ENCODE data around the gene BUD13. TPM values are rescaled to one million over a fixed set of nuclear protein-coding genes. Genes with fewer than 3 reads are reported as not detected.

The BUD13 gene
- total and polyA plus RNA-seq, 2 of the 13 experiments (the other 11 are each of a cell fraction or from before 2014, with no cell fraction given) = 13.3 to 25.9 TPM

DNA sequence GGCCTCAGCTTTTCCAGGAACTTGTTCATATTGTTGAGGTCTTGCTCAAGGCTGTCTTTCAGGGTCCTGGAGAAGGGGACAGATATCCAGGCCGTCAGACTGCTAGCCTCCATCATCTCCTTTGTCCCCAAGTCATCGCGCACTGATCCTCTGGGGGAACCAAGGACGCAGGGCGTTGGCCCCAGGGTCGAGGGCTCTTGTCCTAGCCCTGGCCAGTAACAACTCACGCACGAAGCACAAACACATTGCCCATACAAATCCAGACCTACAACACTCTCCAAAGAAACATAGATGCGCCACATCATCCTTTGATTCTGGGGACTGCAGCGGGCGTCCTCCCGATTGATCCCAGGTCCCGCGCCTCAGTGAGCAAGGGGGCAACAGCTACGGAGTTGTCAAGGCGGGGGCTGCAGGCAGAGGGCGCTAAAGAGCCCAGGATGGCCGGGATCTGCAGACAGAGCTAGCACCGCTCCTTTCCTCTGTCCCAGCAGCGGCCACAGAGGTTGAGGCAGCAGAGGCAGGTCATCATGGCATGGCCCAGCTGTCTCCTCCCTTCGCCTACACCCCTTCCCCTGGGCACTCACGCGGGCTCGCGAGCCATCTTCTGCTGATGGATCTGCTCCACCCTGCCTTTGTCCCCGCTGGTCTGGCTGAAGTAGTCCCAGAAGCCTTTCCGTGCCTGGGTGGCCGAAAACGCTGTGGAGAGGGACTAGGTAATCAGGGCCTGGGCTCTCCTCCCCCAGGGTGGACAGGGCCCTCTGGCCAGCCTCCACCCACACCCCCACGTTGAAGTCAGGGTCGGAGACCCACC, 18.4 kb upstream of the BUD13 start (continued):
- TF ChIP-seq ZNF552 (CRISPR knock-in tag; IDR thresholded peaks at IDR 0.05; ENCODE audit: borderline replicate concordance) (no peak), ZNF816 (CRISPR knock-in tag; IDR thresholded peaks at IDR 0.05; ENCODE audit: borderline replicate concordance) (no peak), XRCC5 (optimal IDR thresholded peaks at IDR 0.05; ENCODE audit: low read length) (peak; percentile 47), ZNF749 (CRISPR knock-in tag; IDR thresholded peaks at IDR 0.05; ENCODE audit: borderline replicate concordance) (no peak), ZNF296 (CRISPR knock-in tag; conservative IDR thresholded peaks at IDR 0.05) (no peak; the same call in 1 of the 2 replicates), ZNF362 (CRISPR knock-in tag; IDR thresholded peaks at IDR 0.05; ENCODE audit: borderline replicate concordance) (0 out of 2 replicates have a peak, but pooled peaks have one; percentile 27), GTF2F1 (IDR thresholded peaks at IDR 0.05; ENCODE audit: low read length) (no peak), MZF1 (CRISPR knock-in tag; IDR thresholded peaks at IDR 0.05; ENCODE audit: borderline replicate concordance) (no peak), CENPBD1 (CRISPR knock-in tag; IDR thresholded peaks at IDR 0.05; ENCODE audit: borderline replicate concordance, low read depth) (no peak), MAFK (conservative IDR thresholded peaks at IDR 0.05 in 1 of 2, IDR thresholded peaks at IDR 0.05 in 1 of 2; ENCODE audit: low read length in 2 of 2) (no peak), MEF2D (CRISPR knock-in tag; IDR thresholded peaks at IDR 0.05) (peak; percentile 77; the same call in 1 of the 2 replicates), ZNF800 (CRISPR knock-in tag; IDR thresholded peaks at IDR 0.05) (no peak), ZFP36L2 (CRISPR knock-in tag; IDR thresholded peaks at IDR 0.05) (no peak), ZGPAT (CRISPR knock-in tag; IDR thresholded peaks at IDR 0.05) (peak; percentile 53; the same call in 1 of the 2 replicates), NR1H2 (CRISPR knock-in tag; IDR thresholded peaks at IDR 0.05; ENCODE audit: borderline replicate concordance, low read depth) (no peak)
- TF ChIP-seq, protein P1, sequence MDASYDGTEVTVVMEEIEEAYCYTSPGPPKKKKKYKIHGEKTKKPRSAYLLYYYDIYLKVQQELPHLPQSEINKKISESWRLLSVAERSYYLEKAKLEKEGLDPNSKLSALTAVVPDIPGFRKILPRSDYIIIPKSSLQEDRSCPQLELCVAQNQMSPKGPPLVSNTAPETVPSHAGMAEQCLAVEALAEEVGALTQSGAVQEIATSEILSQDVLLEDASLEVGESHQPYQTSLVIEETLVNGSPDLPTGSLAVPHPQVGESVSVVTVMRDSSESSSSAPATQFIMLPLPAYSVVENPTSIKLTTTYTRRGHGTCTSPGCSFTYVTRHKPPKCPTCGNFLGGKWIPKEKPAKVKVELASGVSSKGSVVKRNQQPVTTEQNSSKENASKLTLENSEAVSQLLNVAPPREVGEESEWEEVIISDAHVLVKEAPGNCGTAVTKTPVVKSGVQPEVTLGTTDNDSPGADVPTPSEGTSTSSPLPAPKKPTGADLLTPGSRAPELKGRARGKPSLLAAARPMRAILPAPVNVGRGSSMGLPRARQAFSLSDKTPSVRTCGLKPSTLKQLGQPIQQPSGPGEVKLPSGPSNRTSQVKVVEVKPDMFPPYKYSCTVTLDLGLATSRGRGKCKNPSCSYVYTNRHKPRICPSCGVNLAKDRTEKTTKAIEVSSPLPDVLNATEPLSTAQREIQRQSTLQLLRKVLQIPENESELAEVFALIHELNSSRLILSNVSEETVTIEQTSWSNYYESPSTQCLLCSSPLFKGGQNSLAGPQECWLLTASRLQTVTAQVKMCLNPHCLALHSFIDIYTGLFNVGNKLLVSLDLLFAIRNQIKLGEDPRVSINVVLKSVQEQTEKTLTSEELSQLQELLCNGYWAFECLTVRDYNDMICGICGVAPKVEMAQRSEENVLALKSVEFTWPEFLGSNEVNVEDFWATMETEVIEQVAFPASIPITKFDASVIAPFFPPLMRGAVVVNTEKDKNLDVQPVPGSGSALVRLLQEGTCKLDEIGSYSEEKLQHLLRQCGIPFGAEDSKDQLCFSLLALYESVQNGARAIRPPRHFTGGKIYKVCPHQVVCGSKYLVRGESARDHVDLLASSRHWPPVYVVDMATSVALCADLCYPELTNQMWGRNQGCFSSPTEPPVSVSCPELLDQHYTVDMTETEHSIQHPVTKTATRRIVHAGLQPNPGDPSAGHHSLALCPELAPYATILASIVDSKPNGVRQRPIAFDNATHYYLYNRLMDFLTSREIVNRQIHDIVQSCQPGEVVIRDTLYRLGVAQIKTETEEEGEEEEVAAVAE (CRISPR knock-in tag; IDR thresholded peaks at IDR 0.05; ENCODE audit: borderline replicate concordance) = no peak
- TF ChIP-seq, protein P2, sequence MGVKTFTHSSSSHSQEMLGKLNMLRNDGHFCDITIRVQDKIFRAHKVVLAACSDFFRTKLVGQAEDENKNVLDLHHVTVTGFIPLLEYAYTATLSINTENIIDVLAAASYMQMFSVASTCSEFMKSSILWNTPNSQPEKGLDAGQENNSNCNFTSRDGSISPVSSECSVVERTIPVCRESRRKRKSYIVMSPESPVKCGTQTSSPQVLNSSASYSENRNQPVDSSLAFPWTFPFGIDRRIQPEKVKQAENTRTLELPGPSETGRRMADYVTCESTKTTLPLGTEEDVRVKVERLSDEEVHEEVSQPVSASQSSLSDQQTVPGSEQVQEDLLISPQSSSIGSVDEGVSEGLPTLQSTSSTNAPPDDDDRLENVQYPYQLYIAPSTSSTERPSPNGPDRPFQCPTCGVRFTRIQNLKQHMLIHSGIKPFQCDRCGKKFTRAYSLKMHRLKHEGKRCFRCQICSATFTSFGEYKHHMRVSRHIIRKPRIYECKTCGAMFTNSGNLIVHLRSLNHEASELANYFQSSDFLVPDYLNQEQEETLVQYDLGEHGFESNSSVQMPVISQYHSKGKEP (CRISPR knock-in tag; IDR thresholded peaks at IDR 0.05) = no peak

Measured in HepG2 (cell line).